ENCODE data around the gene GNAS.
"Not testable (repeated sequence)": the region's sequence is repeated elsewhere in the genome, so short reads cannot be mapped to it uniquely, and the experiment has no call there.

GNAS gene

DNA sequence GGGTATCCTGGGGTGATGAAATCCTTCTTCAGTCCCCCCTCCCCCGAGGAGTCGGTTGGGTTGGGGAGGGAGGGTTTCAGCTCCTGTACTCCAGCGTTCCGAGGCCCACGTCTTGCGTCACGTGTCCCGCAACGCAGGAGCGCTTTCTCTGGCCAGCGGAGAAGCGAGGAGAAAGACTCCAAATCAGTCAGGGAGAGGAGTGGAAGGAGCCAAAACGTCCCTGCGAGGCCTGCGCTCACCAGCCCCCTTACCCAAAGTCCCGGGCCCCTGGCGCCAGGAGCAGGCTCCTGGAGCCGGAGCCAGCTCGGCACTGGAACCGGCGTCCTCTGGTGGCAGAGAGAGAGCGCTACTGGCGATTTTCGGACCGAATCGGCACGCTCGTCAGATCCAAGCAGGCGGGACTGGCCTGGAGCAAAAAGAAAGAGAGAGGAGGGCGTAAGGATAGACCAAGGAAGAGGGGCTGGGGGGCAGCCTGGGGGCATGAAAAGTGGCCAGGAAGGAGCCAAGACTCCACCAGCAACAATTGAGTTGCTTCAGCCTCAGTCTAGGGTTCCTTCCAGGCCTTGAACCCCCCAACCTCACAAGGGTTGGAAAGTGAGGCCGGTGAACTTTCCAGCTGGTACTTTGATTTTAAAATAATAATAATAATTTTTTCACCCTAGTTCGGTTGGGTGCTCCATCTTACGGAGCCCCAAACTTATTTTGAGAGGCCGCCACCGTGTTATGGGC, at the start of gene GNAS:
GNAS (plus strand) TSS at position 174 of the 729 bp plus-strand sequence.
- no peak for DNase-seq (ENCODE audit: low read depth in 1 of 2, low spot score in 1 of 2)

DNA sequence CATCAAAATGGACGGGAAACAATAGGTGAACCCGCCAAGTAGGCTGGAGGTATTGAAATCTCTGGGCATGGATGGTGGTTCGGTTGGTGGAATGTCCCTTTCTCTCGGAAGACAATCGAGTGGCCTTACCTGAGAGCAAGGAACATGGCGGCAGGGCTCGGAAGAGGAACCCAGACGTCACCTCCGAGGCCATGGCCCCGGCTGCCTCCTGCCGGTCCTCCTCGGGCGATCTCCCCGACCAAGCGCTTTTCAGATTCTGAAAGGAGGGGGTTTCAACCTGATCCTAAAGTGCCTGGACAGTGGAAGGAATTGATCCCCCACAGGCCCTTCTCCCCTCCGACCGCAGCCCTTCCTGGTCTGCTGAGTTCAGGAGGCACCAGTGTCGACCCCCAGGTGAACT, 49.0 kb upstream of the GNAS start:
- DNase-seq (ENCODE audit: low read depth in 1 of 2, low spot score in 1 of 2): no peak

DNA sequence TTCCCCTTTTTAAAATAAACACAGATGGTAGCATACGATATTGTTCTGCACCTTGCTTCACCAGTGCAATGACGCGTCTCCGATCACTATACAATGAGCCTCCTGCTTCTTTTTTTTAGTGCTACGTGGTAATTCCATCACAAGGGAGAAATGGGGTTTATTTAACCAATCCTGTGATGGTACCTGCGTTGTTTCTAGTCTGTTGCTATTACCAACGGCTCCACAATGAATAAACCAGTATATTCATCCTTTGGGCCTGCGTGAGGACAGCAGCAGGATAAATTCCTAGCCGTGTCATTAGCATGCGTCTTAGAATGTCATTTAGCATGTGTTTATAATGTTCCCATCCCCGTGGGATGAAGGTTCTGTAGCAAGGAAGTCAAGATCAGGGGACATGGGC, 44.7 kb upstream of the GNAS start:
- DNase-seq (ENCODE audit: low read depth in 1 of 2, low spot score in 1 of 2): no peak

DNA sequence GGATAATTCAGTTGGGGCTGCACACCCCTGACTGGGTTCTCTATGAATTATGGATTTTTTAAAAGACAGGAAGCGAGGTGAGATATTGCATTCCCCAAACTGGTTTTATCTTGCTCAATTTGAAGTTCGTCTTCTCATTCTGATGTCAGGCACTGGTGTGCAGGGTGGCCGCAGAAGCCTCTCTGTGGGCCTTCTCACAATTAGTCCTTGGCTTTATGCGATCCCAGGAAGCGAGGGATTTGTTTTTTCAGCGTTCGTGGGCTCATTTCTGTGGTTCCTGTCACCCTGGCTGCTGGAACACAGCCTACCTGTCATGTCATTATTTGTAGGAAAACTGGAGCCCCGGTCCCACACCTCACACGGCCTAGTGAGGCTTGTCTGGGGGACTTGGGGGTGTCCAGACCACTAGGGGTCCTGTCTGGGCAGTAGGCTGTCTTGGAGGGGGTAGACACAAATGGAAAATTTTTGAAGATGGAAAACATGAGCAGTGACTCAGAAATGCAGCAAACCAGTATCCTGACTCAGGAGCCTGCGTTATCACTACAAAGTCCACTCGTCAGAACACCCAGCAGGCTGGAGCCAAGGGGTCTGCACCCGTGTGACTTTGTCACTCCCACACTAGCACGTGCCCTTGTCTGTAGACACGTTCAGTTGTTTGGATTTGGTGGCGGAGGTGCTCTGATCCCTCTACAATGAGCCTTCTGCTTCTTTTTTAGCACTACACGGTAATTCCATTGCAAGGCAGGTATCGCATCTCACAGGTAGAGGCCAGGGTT, 44.1 kb upstream of the GNAS start:
- DNase-seq (ENCODE audit: low read depth in 1 of 2, low spot score in 1 of 2): no peak

DNA sequence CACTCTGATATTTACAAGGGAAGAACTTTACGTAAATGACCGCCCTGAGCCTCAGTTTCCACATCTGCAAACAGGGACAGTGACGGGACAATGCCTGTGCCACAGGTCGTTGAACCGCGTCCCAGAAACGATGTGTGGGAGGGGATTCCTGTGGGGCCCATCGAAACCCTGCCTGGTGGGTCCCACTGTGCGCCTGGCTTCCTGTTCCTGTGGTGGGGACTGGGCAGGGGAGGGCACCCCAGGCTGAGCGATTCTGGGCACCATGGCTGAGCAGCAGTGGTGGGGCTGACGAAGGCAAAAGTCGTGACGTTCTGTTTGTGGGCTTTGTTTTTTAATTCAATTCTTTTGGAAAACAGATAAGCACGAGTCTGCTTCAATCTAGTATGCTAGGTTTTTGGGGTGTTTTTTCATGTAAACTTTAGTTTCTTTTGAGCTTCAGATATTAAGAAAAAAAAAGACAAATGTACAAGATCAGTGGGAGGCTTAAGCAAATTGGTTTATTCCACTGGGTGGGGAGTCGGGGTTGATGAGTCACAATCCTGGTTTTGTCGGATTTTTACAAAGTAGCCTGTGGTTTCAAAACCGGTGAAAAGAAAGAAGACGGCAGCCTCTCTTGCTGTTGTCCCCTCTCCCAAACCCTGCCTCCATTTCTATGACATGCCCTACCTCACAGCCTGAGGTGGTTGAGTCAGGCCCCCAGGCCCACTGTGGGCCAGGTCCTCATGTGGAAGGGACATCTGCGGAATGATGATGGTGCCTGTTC, 42.2 kb upstream of the GNAS start:
- DNase-seq (ENCODE audit: low read depth in 1 of 2, low spot score in 1 of 2): no peak

DNA sequence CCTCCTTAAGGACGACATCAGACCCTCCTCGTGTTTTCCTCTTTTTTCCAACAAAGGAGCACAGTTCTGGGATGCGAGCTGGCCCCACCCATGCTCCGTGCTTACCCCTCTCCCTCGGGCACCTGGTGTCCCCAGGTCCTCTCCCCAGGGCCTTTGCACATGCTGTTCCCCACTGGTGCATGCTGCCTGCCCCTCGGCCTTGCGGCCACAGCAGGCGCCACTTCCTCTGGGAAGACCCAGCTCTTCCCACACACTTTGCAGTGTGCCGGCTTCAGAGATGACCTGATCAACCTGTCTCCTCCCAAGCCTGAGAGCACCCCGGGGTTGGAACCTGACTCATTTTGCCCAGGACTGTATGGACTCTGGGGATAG, 41.7 kb upstream of the GNAS start:
- DNase-seq (ENCODE audit: low read depth in 1 of 2, low spot score in 1 of 2): no peak

DNA sequence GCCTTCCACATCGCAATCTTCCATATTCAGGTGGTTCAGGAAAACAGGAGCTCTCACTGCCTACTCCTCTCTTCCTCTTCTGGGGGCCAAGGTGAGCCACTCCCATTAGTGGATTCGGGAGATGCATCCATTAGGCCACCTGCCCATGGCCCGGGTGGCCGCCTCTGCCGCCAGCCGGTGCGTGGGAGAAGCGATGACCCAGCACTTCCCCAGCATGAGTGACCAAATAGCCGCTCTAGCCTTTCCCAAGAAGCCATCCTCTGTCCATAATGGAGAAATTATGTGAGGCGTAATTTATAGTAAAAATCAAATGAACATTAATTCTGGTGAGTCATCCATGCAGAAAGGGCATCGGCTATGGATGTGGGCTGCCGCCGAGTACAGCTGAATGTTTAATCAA, 41.2 kb upstream of the GNAS start:
- DNase-seq (ENCODE audit: low read depth in 1 of 2, low spot score in 1 of 2): no peak

DNA sequence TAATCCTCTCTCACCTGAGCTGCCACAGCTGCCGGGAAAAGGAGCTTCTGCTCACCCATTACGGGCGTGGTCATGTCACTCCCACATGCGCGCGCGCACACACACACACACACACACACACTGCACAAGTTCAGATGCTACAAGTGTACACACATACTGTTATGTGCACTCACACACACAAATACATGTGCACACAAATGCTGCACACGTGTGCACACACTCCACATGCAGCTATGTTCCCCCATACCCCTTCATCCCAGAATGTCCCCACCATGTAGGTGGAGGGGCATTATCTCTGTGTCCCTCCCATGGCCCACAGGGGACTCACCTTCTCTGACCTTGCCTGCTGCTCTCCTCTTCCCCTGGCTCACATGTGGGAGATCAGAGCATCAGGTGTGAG, 39.1 kb upstream of the GNAS start:
- DNase-seq (ENCODE audit: low read depth in 1 of 2, low spot score in 1 of 2): no peak

DNA sequence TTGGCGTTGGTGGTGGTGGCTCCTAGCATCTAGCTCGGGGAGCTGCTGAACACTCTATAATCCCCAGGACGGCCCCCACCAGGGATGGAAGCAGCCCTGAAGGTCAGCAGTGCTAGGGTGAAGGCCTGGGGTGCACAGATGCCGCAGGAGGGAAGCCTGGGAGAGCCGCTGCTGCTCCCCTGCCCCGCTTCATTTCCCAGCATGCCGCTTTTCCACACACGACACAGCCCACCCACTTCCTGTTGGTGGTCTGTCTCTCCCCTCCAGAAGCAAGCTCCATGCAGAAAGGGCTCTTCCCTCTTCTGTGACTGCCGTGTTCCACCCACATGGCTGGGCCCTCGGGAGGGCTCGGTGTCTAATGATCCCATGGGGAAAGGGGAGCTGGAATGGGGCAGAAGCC, 37.1 kb upstream of the GNAS start:
- no peak for DNase-seq (ENCODE audit: low read depth in 1 of 2, low spot score in 1 of 2)

DNA sequence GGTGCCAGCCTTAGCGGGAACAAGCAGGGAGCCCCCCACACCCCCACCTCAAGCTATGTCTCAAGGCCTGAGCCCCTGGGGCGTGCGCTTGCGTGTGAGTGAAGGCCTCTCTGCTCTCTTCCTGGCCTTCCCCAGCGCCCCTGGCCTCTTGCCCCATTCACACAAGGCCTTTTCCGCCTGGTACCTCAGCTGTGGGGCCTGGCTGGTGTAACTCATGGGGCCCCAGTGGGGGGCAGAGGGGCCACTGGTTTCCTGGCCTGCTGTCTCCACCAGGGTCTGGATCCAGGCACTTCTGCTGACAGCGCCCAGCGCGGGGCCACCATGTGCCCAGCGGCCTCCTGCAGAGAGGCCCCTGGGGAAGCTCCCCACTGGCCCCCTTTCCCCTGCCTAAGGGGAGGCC, 36.5 kb upstream of the GNAS start:
- no peak for DNase-seq (ENCODE audit: low read depth in 1 of 2, low spot score in 1 of 2)

DNA sequence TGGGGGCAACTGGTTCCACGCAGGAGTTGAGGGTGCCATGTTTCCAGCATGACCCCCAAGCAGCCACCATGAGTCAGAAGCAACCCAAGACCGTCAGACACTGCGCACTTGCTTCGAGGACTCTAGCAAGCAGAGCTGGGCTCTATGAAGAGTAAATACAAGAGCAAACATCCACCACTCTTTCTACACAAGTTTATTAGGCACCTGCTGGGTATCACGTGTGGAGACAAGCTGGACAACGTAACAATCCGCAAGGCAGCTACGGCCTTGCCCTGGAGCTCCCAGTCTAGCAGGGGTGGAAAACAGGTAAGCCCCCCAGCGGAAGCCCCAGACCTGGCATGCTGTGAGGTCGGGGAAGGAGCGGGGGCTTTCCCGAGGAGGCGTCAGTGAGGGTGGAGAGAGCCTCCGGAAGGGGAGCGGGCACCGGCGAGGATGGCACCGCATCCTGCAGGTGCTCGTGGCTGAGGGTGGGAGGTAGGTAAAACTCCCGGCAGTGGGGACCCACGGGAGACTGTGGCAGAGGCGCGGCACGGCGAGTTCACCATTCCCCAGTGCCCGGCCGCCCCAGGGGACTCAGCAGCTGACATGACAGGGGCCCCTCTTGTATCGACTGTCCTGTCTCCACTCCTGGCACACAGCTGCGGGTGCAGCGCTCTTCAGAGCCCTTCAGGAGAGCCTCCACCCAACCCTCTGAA, 35.4 kb upstream of the GNAS start:
- no peak for DNase-seq (ENCODE audit: low read depth in 1 of 2, low spot score in 1 of 2)

DNA sequence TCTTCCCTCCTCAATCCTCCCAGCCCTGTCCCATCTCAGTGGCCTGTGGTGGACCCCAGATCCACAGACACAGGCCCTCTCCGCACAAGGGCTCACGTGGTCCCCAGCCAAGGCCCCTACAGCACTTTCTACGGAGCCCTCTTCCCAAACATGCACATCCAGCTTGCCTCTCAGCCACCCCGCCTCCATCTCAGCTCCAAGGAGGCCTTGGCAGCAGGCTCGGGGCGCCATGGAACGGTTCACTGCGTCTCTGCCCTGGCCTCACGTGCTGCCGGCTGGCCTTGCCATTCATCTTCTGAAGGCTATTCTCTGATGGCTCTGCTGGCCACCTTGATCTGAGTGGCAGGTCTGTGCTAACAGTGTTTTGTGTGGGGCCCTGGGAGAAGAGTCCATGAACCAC, 34.8 kb upstream of the GNAS start:
- no peak for DNase-seq (ENCODE audit: low read depth in 1 of 2, low spot score in 1 of 2)

DNA sequence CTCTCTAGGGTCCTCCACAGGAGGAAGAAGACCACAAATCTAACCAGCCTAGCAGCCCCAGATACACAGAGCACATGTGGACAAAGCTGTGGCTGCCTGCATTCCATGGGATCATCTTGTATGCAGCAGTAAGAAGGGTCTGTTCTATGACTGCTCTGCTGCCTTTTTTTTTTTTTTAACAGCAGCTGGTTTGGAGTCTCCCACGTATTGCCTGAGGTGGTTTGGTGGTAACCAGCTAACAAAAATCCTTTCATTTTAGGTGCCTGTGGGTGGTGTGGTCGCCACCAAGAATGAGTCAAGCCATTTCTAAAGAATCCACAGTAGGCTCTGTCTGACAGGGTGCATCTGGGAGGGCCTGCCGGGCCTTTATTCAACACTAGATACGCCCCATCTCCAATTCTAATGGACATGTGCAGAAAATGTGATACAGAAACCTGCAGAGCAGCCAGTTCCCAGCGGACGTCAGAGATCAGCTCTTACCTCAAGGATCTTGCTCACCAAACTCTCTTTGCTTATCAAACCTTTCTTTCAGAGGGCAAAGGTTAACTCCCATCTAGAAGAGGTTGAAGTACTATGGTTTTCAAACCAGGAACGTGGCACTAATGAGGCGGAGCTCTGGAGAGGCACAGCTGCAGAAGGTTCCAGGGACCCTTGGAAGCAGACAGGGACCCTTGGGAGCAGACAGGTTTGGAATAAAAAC, 33.8 kb upstream of the GNAS start:
- DNase-seq (ENCODE audit: low read depth in 1 of 2, low spot score in 1 of 2): no peak

DNA sequence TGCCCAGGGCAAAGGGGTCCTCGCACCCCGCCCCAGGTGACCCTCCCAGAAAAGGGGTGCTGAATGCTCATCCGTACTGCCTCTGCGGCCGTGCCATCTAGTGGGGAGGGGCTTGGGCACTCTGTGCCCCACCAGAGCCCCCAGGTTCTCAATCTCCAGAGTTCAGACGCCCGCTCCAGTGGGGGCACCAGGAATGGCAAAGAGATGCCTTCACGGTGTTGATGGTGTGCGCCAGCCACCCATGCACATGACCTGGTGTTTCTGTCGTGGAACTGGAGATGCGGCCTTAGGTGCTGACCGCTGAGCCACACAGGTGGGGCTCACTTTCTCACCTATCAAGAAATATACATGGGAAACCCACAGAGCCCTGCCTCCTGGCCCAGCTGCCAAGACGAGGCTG, 32.6 kb upstream of the GNAS start:
- no peak for DNase-seq (ENCODE audit: low read depth in 1 of 2, low spot score in 1 of 2)

DNA sequence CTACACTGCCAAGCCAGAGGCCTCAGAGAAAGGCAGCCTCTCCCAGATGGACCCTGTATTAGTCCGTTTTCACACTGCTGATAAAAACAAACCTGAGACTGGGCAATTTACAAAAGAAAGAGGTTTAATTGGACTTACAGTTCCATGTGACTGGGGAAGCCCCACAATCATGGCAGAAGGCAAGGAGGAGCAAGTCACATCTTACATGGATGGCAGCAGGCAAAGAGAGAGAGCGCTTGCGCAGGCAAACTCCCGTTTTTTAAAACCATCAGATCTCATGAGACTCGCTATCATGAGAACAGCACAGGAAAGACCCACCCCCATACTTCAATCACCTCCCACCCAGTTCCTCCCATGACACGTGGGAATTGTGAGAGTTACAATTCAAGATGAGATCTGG, 32.0 kb upstream of the GNAS start:
- DNase-seq (ENCODE audit: low read depth in 1 of 2, low spot score in 1 of 2): not testable (repeated sequence)

DNA sequence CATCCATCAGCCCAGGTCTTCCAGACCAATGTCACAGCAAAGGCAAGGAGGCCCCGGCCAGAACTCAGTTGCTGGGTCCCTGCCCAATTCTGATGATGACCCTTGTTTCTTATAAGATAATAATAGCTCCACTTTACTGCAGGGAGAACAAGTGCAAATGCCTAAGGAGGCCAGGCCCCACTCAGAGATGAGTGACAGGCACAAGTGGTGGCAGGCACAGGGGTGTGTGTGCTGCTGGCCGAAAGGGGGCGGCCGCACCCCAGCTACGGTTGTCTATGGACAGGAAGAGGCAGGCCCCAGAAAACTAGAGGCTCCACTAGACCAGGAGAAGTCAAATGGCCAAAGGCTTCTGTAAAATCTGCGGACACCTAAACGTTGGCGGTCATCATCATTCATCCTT, 30.4 kb upstream of the GNAS start:
- DNase-seq (ENCODE audit: low read depth in 1 of 2, low spot score in 1 of 2): no peak

DNA sequence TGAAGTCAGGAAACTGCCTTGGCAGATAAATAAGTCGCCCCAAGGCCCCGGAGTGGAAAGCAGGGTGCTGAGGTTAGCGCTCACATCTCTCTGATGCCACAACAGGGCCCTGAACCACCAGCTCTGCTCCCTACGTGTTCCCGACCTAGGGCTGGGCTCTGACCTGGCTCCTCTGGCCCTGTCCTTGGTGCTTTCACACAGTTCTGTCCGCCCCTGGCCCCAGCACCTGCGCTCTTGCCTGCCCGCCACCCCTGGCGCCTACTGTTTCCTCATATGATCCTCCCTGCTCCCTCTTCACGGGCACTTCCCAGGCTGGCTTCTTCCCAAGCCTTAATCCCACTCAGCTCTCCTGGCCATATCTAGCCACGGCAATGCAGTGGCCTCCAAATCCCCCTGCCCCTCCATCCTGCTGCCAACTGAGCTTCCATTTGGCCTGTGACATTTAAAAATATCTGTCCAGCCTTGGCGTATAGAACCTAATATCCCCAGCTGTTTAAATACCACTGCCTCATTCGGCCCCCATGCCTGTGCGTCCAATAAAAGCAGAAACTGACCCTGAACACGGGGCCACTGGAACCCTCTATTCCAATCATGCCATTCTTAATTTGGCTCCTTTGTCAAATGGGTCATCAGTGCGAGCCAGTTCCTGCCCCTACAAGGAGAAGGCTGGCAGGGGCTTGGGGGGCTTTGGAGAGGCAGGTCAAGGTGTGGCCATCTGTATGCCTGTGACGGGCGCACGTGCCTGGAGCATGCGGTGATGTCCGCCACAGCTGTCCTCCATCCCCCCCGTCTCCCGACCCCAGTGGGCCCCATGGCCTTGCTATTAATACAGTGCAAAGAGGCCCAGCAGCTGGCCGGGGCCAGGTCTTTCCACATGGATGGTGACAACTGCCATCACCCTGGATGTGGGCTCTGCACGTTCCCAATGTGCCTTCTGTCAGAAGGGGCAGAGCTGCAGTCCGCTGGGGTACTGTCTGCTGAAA, 29.5 kb upstream of the GNAS start:
- no peak for DNase-seq (ENCODE audit: low read depth in 1 of 2, low spot score in 1 of 2)

DNA sequence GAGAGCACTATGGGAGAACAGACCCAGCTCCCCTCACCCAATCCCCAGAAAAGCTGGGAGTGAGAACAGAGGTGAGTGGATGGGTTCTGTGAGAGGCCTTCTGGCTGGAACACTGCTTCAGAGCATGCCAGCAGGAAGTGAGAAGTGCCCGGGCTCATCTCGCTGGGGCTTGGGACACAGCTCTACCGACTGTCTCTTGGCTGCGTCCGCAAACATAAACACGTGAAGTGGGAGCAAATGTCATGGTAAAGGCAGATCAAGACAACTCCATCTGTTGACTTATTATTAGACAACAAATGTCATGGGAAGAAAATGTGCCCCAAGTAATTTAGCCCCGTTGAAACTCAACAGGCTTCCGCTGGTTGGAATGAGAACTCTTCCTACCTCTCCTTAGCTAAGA, 27.7 kb upstream of the GNAS start:
- no peak for DNase-seq (ENCODE audit: low read depth in 1 of 2, low spot score in 1 of 2)

DNA sequence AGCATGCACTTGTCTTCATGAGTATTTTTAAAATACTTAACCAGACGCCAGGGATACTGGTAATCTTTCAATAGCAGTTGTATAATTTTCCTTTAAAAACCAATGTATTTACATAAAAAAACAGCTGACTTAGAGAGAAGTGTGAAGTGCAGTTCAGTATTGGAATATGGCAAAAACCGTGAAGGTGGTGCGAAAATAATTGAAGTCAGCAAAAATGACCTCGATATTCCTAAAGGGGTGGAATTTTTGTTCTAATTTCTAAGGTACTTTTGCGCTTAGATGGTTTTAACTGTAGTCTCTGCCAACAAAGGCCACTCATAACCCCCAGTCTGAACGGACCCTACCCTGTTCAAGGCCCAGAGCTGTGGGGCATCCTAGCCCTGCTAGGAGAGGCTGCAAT, 27.1 kb upstream of the GNAS start:
- DNase-seq (ENCODE audit: low read depth in 1 of 2, low spot score in 1 of 2): no peak

DNA sequence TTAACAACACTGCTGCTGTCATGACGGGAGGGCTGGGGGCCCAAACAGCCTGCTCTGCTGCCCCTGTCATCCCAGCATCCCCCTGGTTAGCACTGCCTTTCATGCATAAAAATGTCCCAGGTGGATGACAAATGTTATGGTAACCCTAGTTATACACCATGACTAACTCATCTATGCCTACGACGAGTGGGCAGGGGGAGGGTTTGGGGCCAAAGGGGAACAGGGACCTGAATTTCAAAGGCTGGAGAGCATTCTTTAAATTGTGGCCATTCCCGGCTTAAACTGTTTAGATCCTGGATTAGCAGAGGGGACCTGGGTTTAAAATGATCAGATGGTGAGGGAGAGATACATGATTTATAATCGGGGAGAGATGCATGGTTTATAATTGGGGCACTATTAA, 26.2 kb upstream of the GNAS start:
- DNase-seq (ENCODE audit: low read depth in 1 of 2, low spot score in 1 of 2): no peak

Measured in activated T-helper 1 cell treated with anti-CD3 and anti-CD28 coated beads, Interleukin-2, amount 50 U/mL, for 16 hours (primary cell).